Neural crest cell (in vitro differentiated cells): Measurements from ENCODE around the gene LRMDA. TPM values are rescaled to one million over a fixed set of nuclear protein-coding genes. Genes with fewer than 3 reads are reported as not detected.

ENCODE experiments used
- DNase-seq: peaks from one replicate; pipeline ENCODE4 v3.0.0; 2021; ENCODE audit warnings: low read depth, mixed read lengths, low spot score
- H3K27ac Mint-ChIP-seq: one replicate; pipeline ENCODE4 v1.8.0; 2021; ENCODE audit warnings: mild to moderate bottlenecking, mixed read lengths; ENCODE audit not compliant: unreplicated experiment
- H3K27me3 Mint-ChIP-seq: 2 replicates; pipeline ENCODE4 v1.8.0; 2021; ENCODE audit warnings: low read depth, mild to moderate bottlenecking, mixed read lengths
- H3K36me3 Mint-ChIP-seq: 2 replicates; pipeline ENCODE4 v1.8.0; 2021; ENCODE audit warnings: low read depth, mild to moderate bottlenecking, mixed read lengths
- H3K4me1 Mint-ChIP-seq: 2 replicates; pipeline ENCODE4 v1.8.0; 2021; ENCODE audit warnings: mixed read lengths
- H3K4me3 Mint-ChIP-seq: one replicate; pipeline ENCODE4 v1.8.0; 2021; ENCODE audit warnings: mild to moderate bottlenecking, mixed read lengths
- H3K9me3 Mint-ChIP-seq: 2 replicates; pipeline ENCODE4 v1.8.0; 2021; ENCODE audit warnings: mixed read lengths
- total RNA-seq: library from RNA; stranded (reverse); gene quantifications from 2 replicates; pipeline ENCODE4 v1.2.1, GENCODE V29; 2021
- TF ChIP-seq, protein P1 (sequence below): fragments of 200-600 bp; sonication (generic); conservative IDR thresholded peaks from 2 replicates; pipeline ENCODE4 v1.5.0; 2021; ENCODE audit warnings: antibody characterized with exemption, mild to moderate bottlenecking

The LRMDA gene
- total RNA-seq, 1 donor from 2014 or later: 3.1 TPM

DNA sequence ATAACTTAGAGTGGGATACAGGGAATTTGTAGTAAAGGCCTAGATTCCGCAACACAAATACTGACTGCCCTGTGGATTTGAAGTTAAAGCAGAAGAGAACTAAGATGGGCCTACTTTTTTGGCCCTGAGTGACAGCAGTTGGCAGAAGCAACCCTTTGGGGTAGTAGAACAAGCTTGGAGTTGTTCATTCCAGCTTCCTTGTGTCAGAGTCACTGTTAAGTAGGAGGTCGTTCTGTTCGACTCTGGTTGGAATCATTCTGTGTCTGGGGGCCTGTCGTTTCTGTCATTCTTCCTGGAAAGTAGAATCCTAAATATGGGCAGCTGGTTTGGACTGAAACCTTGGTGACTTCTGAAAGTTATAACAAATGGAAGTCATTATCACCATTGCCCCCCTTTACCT is 865.9 kb downstream of the LRMDA start:
- Mint-ChIP-seq H3K36me3 (no peaks in the 10 kb centered on the region), H3K4me3 (no peak overlapping the region), H3K27ac (no peak overlapping the region), H3K4me1 (peaks cover 42% of the 10 kb centered on the region), H3K27me3 (no peaks in the 10 kb centered on the region), H3K9me3 (peaks cover 3% of the 10 kb centered on the region)
- TF ChIP-seq, protein P1, sequence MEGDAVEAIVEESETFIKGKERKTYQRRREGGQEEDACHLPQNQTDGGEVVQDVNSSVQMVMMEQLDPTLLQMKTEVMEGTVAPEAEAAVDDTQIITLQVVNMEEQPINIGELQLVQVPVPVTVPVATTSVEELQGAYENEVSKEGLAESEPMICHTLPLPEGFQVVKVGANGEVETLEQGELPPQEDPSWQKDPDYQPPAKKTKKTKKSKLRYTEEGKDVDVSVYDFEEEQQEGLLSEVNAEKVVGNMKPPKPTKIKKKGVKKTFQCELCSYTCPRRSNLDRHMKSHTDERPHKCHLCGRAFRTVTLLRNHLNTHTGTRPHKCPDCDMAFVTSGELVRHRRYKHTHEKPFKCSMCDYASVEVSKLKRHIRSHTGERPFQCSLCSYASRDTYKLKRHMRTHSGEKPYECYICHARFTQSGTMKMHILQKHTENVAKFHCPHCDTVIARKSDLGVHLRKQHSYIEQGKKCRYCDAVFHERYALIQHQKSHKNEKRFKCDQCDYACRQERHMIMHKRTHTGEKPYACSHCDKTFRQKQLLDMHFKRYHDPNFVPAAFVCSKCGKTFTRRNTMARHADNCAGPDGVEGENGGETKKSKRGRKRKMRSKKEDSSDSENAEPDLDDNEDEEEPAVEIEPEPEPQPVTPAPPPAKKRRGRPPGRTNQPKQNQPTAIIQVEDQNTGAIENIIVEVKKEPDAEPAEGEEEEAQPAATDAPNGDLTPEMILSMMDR: no peak
- no peak for DNase-seq

DNA sequence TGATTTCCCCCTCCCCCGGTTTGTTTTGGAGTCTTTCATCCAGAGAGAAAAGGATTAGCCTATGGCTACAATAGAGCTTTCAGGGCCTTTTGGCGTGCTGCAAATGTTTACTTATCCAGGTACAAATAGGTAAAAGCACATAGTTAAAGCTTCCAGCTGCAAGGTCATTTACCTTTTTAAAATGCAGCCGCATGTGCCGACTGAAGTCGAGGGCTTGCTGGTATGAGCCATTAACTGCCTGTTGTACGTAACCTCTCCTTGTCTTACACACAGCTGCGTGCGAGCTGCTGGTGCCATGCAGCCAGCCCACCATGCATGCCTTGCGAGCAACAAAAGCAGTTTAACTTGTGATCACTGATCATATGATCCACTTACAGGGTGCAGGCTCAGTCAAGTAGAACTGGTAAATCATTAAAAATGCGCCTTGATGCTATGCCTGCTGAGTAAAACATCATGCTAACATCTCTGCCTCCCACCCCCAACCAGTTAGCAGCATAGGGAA is 866.4 kb downstream of the LRMDA start:
- H3K36me3 Mint-ChIP-seq: no peaks in the 10 kb centered on the region
- H3K27me3 Mint-ChIP-seq: no peaks in the 10 kb centered on the region
- H3K27ac Mint-ChIP-seq: no peak overlapping the region
- peaks cover 3% of the 10 kb centered on the region for H3K9me3 Mint-ChIP-seq
- no peak for DNase-seq
- TF ChIP-seq, protein P1: no peak
- H3K4me1 Mint-ChIP-seq: peaks cover 46% of the 10 kb centered on the region
- H3K4me3 Mint-ChIP-seq: no peak overlapping the region

DNA sequence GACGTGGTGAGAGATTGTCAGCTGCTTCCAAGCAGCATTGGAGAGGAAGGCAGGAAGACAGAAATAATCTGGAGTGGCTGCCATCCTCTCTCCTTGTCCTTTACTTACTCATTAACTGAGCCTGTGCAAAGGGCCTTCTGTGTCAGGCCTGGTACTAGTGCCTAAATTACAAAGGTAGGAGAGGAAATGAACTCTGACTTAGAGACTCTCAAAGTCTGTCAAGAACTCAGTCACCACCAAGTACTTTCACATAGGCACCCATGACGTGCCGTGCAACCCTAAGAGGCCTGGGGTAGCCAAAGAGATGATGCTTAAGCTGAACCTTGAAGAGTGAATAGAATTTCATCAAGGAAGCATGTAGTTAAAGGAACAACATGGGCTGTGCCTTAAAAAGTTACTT is 866.9 kb downstream of the LRMDA start:
- Mint-ChIP-seq H3K27me3 (no peaks in the 10 kb centered on the region), H3K36me3 (no peaks in the 10 kb centered on the region), H3K4me1 (peaks cover 51% of the 10 kb centered on the region), H3K9me3 (peaks cover 3% of the 10 kb centered on the region), H3K27ac (no peak overlapping the region), H3K4me3 (no peak overlapping the region)
- TF ChIP-seq, protein P1: no peak
- DNase-seq: no peak

DNA sequence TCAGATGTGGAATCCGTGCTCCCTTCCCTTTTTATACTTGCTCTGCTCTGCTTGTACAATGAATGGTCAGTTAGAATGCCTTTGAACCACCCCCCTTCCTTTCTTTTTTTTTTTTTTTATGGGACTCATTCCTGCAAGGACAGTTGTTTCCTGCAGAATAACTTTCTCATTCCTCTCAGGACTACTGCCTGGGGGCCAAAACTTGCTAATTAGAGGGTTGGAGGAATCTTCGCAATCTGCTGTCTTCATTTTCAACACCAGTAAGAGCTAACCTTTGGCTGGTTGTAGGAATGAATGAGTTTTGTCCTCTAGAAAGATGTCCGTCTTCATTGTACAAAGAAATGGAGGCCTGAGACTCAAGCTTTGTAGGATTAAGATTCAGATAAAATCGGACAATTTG is 868.1 kb downstream of the LRMDA start:
- Mint-ChIP-seq H3K9me3 (peaks cover 3% of the 10 kb centered on the region), H3K4me1 (peaks cover 59% of the 10 kb centered on the region), H3K27ac (no peak overlapping the region), H3K27me3 (no peaks in the 10 kb centered on the region), H3K4me3 (no peak overlapping the region), H3K36me3 (no peaks in the 10 kb centered on the region)
- no peak for DNase-seq
- TF ChIP-seq, protein P1: no peak

DNA sequence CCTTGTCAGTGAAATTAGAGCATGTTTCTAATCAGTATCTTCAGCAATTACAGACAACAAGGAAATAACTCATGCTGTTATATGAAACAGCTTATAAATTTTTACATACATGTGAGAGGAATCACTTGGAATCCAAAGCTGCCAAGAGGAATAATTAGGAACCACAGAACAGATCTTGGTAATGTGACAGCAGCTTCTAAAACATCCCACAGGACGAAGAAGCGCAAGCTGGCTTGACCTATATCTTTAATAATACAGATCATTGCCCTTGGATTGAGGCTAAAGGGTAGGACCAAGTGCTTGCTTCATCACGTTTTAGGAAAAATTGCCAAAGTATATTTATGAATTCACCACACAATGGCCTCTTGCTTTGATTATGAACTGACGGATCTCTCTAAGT is 869.8 kb downstream of the LRMDA start:
- Mint-ChIP-seq H3K36me3 (no peaks in the 10 kb centered on the region), H3K9me3 (no peaks in the 10 kb centered on the region), H3K4me1 (peaks cover 59% of the 10 kb centered on the region), H3K27me3 (no peaks in the 10 kb centered on the region), H3K27ac (no peak overlapping the region), H3K4me3 (no peak overlapping the region)
- DNase-seq: no peak
- TF ChIP-seq, protein P1: no peak

DNA sequence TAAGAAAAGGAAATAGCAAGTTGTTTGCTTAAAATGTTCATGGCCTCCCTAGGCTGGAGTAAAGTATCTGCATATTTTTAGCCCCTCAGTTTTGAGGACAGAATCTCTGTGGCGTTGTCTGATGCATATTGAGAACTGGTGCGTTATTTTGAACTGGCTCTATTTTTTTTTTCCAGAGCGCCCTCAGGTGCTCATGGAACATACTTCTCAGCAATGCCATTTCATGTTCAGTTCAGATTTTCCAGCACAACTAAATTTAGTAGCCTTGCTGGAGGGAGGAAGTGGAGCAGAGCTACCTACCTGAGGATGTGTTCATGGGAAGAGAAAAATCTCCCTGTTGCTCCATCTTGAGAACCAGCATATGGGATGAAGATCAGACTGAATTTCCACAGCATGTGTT is 870.5 kb downstream of the LRMDA start:
- H3K27me3 Mint-ChIP-seq: no peaks in the 10 kb centered on the region
- TF ChIP-seq, protein P1: peak; percentile 23

More for the DNA sequence above, 870.5 kb downstream of the LRMDA start:
- no peaks in the 10 kb centered on the region for H3K36me3 Mint-ChIP-seq
- DNase-seq: no peak
- H3K4me1 Mint-ChIP-seq: peaks cover 59% of the 10 kb centered on the region
- H3K4me3 Mint-ChIP-seq: peak overlapping the region; percentile 20
- peak overlapping the region; percentile 5 for H3K27ac Mint-ChIP-seq
- H3K9me3 Mint-ChIP-seq: no peaks in the 10 kb centered on the region
